H1 (cell line): Measurements from ENCODE around the gene SOCS7. TPM values are rescaled to one million over a fixed set of nuclear protein-coding genes. Genes with fewer than 3 reads are reported as not detected.

Experiments used
- BACH1 ChIP-seq: IDR thresholded peaks from 2 replicates; pipeline ENCODE4 v1.6.1; 2012; ENCODE audit warnings: low read length, improper control_type of control experiment
- CTBP2 ChIP-seq: IDR thresholded peaks from 2 replicates; pipeline ENCODE4 v1.7.0; 2011; ENCODE audit warnings: borderline replicate concordance, mild to moderate bottlenecking, moderate library complexity, mixed read lengths, low read length; ENCODE audit not compliant: insufficient read depth, insufficient read length
- KDM1A ChIP-seq: fragments of 200-600, 300-600 bp; sonication (generic); IDR thresholded peaks from 2 replicates; pipeline ENCODE4 v1.7.1; 2016; ENCODE audit warnings: mild to moderate bottlenecking, low read length, borderline replicate concordance
- KDM4A ChIP-seq: IDR thresholded peaks from one replicate; pipeline ENCODE4 v1.7.1; 2012; ENCODE audit warnings: low read depth, mild to moderate bottlenecking, moderate library complexity, low read length, inconsistent platforms; ENCODE audit not compliant: severe bottlenecking
- KDM5A ChIP-seq: fragments of 200-600 bp; IDR thresholded peaks from 2 replicates; pipeline ENCODE4 v1.7.1; 2012; ENCODE audit warnings: mild to moderate bottlenecking, low read length, inconsistent platforms, mixed read lengths
- NRF1 ChIP-seq: IDR thresholded peaks from 2 replicates; pipeline ENCODE4 v1.6.1; 2011; ENCODE audit warnings: mild to moderate bottlenecking, low read depth, low read length, improper control_type of control experiment
- RFX5 ChIP-seq: IDR thresholded peaks from 2 replicates; pipeline ENCODE4 v1.6.1; 2011; ENCODE audit warnings: low read depth, low read length, improper control_type of control experiment, borderline replicate concordance
- polyA plus RNA-seq, 7 experiments: library from polyadenylated mRNA; depleted of rRNA in 3 of 7; stranded (reverse) in 5 of 7; unstranded in 2 of 7; fragments of >200 nt in 5 of 7; fragments of 200-250 nt in 2 of 7; gene quantifications; 1 replicate in 5 of 7; 2 replicates in 1 of 7; 4 replicates in 1 of 7; pipeline versions ENCODE4 v1.2.1 to v1.2.3, GENCODE V29; 2011 to 2013; ENCODE audit warnings: missing spikeins in 2 of 7, mixed read lengths in 2 of 7
- total RNA-seq: library from RNA; stranded (reverse); fragmentation: NEBNext Ultra II Directional; extraction: Animal tissue kit (Norgen Biotek cat#: 25700); gene quantifications from 2 replicates; pipeline ENCODE4 v1.2.1, GENCODE V29; 2021

The SOCS7 gene
- total and polyA plus RNA-seq, 2 of the 8 experiments (the other 6 are each of a cell fraction or from before 2014, with no cell fraction given), result 13.5 to 26.9 TPM

DNA sequence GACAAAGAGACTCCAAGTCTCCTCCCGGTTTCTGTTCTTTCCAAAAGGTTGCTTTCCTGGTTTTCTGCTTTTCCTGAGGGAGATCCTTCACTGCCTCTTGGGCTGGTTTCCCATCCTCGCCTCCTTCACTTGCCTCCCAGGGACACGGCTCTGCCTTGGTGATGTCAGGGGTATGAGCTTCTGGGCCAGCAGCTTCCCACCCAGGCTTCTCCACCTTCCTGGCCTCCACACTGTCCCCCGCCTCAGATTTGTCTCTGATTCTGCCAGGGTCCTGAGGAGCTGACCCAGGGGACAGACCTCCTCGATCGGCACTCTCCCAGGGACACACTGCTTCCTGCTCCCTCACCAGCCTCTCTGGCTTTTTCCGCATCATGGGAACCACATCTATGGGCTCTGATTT, 22.4 kb upstream of the SOCS7 start (continued):
- TF ChIP-seq CTBP2 (no peak), KDM4A (no peak), NRF1 (no peak), KDM5A (no peak), RFX5 (no peak), KDM1A (no peak), BACH1 (no peak)
- TF ChIP-seq, all 59 proteins: peak for 0
